B cell (primary cell): Measurements from ENCODE around the gene ICA1L. TPM values are rescaled to one million over a fixed set of nuclear protein-coding genes. Genes with fewer than 3 reads are reported as not detected.
A peak's percentile ranks its signal among the peaks of the same experiment; 100 is the strongest.
"Not testable (repeated sequence)": the region's sequence is repeated elsewhere in the genome, so short reads cannot be mapped to it uniquely, and the experiment has no call there.

Experiments used
- ATAC-seq: fragments of 200-7000 bp; cut with Tn5 transposase; one replicate; pipeline ENCODE4 v1.10.0; 2021; ENCODE audit warnings: low read depth, mild to moderate bottlenecking, moderate number of reproducible peaks, moderate library complexity
- CTCF ChIA-PET: fragments of 350-600 bp; sonication (Branson Sonifier 250); formaldehyde crosslinking; loops from one replicate; lab custom pipeline; 2021; ENCODE audit warnings: antibody characterized with exemption, inconsistent platforms; lab: Charles Lee
- POLR2A ChIA-PET: fragments of 350-600 bp; sonication (Branson Sonifier 250); formaldehyde crosslinking; loops from one replicate; lab custom pipeline; 2021; ENCODE audit warnings: antibody characterized with exemption; lab: Charles Lee
- DNase-seq: peaks from one replicate; pipeline ENCODE4 v3.0.0; 2013
- H2AFZ ChIP-seq: 2 replicates; pipeline ENCODE4 v1.6.1; 2012; ENCODE audit warnings: mild to moderate bottlenecking, low read depth, low read length; ENCODE audit not compliant: insufficient read depth, poor library complexity, severe bottlenecking
- H3K27ac ChIP-seq, 2 donors: 1 replicate in 1 of 2; 2 replicates in 1 of 2; pipeline ENCODE4 v1.5.1; 2012 to 2013; ENCODE audit warnings: low read length in 2 of 2, mild to moderate bottlenecking in 2 of 2, moderate library complexity in 1 of 2
- H3K27me3 ChIP-seq, 4 experiments: fragments of 200-600 bp in 1 of 4; sonication (generic) in 1 of 4; replicated peaks in 1 of 4; 1 replicate in 2 of 4; 2 replicates in 2 of 4; pipeline versions ENCODE4 v1.6.1 to v1.7.0; 2013 to 2016; ENCODE audit warnings: low read length in 3 of 4, mild to moderate bottlenecking in 2 of 4, mixed read lengths in 1 of 4, moderate library complexity in 1 of 4; ENCODE audit not compliant: insufficient read depth in 4 of 4, control insufficient read depth in 3 of 4; ENCODE audit errors: control extremely low read depth in 1 of 4
- H3K36me3 ChIP-seq, 2 experiments: replicated peaks in 1 of 2; 1 replicate in 1 of 2; 2 replicates in 1 of 2; pipeline versions ENCODE4 v1.6.1 to v1.7.1; 2013; ENCODE audit warnings: low read length in 1 of 2; ENCODE audit not compliant: insufficient read depth in 2 of 2, control insufficient read depth in 1 of 2; ENCODE audit errors: control extremely low read depth in 1 of 2, extremely low read depth in 1 of 2
- H3K4me1 ChIP-seq, 2 donors: fragments of 200-600 bp in 1 of 2; sonication (generic) in 1 of 2; 1 replicate in 1 of 2; 2 replicates in 1 of 2; pipeline versions ENCODE4 v1.5.1 to v1.6.1; 2013 to 2017; ENCODE audit warnings: low read length in 2 of 2; ENCODE audit not compliant: control insufficient read depth in 2 of 2, insufficient read depth in 2 of 2
- H3K4me2 ChIP-seq: replicated peaks from 2 replicates; pipeline ENCODE3; 2012; ENCODE audit warnings: mild to moderate bottlenecking, low read depth, low read length; ENCODE audit not compliant: poor library complexity, severe bottlenecking
- H3K4me3 ChIP-seq, 5 experiments: fragments of 200-600 bp in 1 of 5; sonication (generic) in 1 of 5; 1 replicate in 3 of 5; 2 replicates in 2 of 5; pipeline versions ENCODE4 v1.5.1 to v1.7.0; 2011 to 2016; ENCODE audit warnings: low read length in 4 of 5, mild to moderate bottlenecking in 4 of 5, low read depth in 2 of 5, control low read depth in 1 of 5, moderate library complexity in 1 of 5; ENCODE audit not compliant: insufficient read depth in 1 of 5; ENCODE audit errors: control extremely low read depth in 1 of 5, extremely low read depth in 1 of 5
- H3K79me2 ChIP-seq: fragments of 200-600 bp; sonication (generic); one replicate; pipeline ENCODE4 v1.6.0; 2016; ENCODE audit warnings: low read length; ENCODE audit not compliant: control insufficient read depth, insufficient read depth
- H3K9ac ChIP-seq: fragments of 200-600 bp; sonication (generic); 2 replicates; pipeline ENCODE4 v1.6.1; 2017; ENCODE audit warnings: mild to moderate bottlenecking, low read length, moderate library complexity
- H3K9me3 ChIP-seq, 3 donors: one replicate each; pipeline versions ENCODE4 v1.6.1 to v1.7.1; 2013; ENCODE audit warnings: low read length in 2 of 3; ENCODE audit not compliant: control insufficient read depth in 2 of 3, insufficient read depth in 1 of 3; ENCODE audit errors: control extremely low read depth in 1 of 3
- H4K20me1 ChIP-seq: 2 replicates; pipeline ENCODE4 v1.6.0; 2012; ENCODE audit warnings: mild to moderate bottlenecking, low read length; ENCODE audit not compliant: insufficient read depth, control insufficient read depth, poor library complexity, severe bottlenecking
- H3K27ac Mint-ChIP-seq: one replicate; pipeline ENCODE4 v1.8.0; 2021; ENCODE audit warnings: mixed read lengths
- H3K27me3 Mint-ChIP-seq: one replicate; pipeline ENCODE4 v1.8.0; 2021; ENCODE audit warnings: mixed read lengths
- H3K4me1 Mint-ChIP-seq: one replicate; pipeline ENCODE4 v1.8.0; 2021; ENCODE audit warnings: mixed read lengths
- H3K4me3 Mint-ChIP-seq: one replicate; pipeline ENCODE4 v1.8.0; 2021; ENCODE audit warnings: mixed read lengths
- H3K9me3 Mint-ChIP-seq: one replicate; pipeline ENCODE4 v1.8.0; 2022; ENCODE audit warnings: mixed read lengths; ENCODE audit not compliant: insufficient read depth
- CTCF ChIP-seq: fragments of 200-600 bp; IDR thresholded peaks from one replicate; pipeline ENCODE4 v1.8.0; 2022; ENCODE audit warnings: antibody characterized with exemption, mild to moderate bottlenecking
- EZH2 ChIP-seq: IDR thresholded peaks from 2 replicates; pipeline ENCODE4 v1.6.1; 2012; ENCODE audit warnings: borderline replicate concordance, low read depth, mild to moderate bottlenecking, moderate library complexity, low read length; ENCODE audit not compliant: insufficient read depth, poor library complexity, severe bottlenecking
- WGBS: methylation state at CpG from one replicate; pipeline ENCODE4 v1.1.5; 2013; ENCODE audit warnings: missing lambda C conversion rate; ENCODE audit not compliant: insufficient coverage; 5-methylcytosine and 5-hydroxymethylcytosine counted together
- intact Hi-C: fragments of 100-400 bp; cut with micrococcal nuclease; formaldehyde crosslinking; loops from one replicate; pipeline ENCODE4 v1.10.0; 2022
- polyA plus RNA-seq: library from polyadenylated mRNA; depleted of rRNA; stranded (reverse); fragments of >200 nt; gene quantifications from 2 replicates; pipeline ENCODE4 v1.2.3, GENCODE V29; 2012
- total RNA-seq, 2 donors: library from RNA; stranded (reverse); fragments of 120-200 nt in 1 of 2; gene quantifications; 1 replicate in 1 of 2; 2 replicates in 1 of 2; pipeline versions ENCODE4 v1.2.3 to v1.2.4, GENCODE V29; 2013 to 2022

ICA1L gene
- total and polyA plus RNA-seq, 2 donors (not counting 1 experiment from before 2014, with no cell fraction given), result 2.4 to 6.8 TPM

- Mint-ChIP-seq H3K4me3 (no peak overlapping the region), H3K27me3 (no peaks in the 10 kb centered on the region), H3K9me3 (no peaks in the 10 kb centered on the region), H3K4me1 (no peaks in the 10 kb centered on the region), H3K27ac (no peak overlapping the region)
- Histone ChIP-seq H3K79me2 (no peaks in the 10 kb centered on the region), H3K27ac (no peak overlapping the region), H3K36me3 (no peaks in the 10 kb centered on the region), H3K27me3 (no peaks in the 10 kb centered on the region), H2AFZ (no peak overlapping the region), H4K20me1 (no peaks in the 10 kb centered on the region), H3K4me2 (no peak overlapping the region), H3K9me3 (no peaks in the 10 kb centered on the region), H3K9ac (no peak overlapping the region), H3K4me3 (no peak overlapping the region), H3K4me1 (no peaks in the 10 kb centered on the region)
- ATAC-seq, result no peak
- no peak for DNase-seq
- CTCF ChIA-PET, result interaction anchor here (1.2 kb wide), 1 partner anchor 9 kb away, joined by 3 read pairs; no protein-coding TSS in a partner anchor
- no peak for TF ChIP-seq EZH2
- no peak for TF ChIP-seq CTCF
- POLR2A ChIA-PET, result no interaction called here
- intact Hi-C loops, result no loop called here
- 100% methylated on average over 2 of the region's 3 CpGs for WGBS
Observed at GRCh38 chr2:202861987-202862386, 9.6 kb downstream of the ICA1L start.

- Histone ChIP-seq H3K27ac (no peak overlapping the region), H3K79me2 (no peaks in the 10 kb centered on the region), H3K4me1 (no peaks in the 10 kb centered on the region), H3K9ac (no peak overlapping the region), H3K9me3 (no peaks in the 10 kb centered on the region), H3K27me3 (no peaks in the 10 kb centered on the region), H2AFZ (no peak overlapping the region), H4K20me1 (no peaks in the 10 kb centered on the region), H3K4me2 (no peak overlapping the region), H3K36me3 (no peaks in the 10 kb centered on the region), H3K4me3 (no peak overlapping the region)
- POLR2A ChIA-PET, result no interaction called here
- H3K4me1 Mint-ChIP-seq, result no peaks in the 10 kb centered on the region
- CTCF ChIA-PET, result no interaction called here
- peaks cover 3% of the 10 kb centered on the region for H3K9me3 Mint-ChIP-seq
- no peaks in the 10 kb centered on the region for H3K27me3 Mint-ChIP-seq
- H3K4me3 Mint-ChIP-seq, result no peak overlapping the region
- WGBS, result no CpG with 5 or more reads among the region's 3 CpGs
- no peak for TF ChIP-seq CTCF
- TF ChIP-seq EZH2, result no peak
- ATAC-seq (no peak), DNase-seq (no peak)
- H3K27ac Mint-ChIP-seq, result no peak overlapping the region
- intact Hi-C loops, result no loop called here
Observed at GRCh38 chr2:202858601-202859000, 13.0 kb downstream of the ICA1L start.

- H3K27ac Mint-ChIP-seq, H3K4me3 Mint-ChIP-seq, H3K27ac ChIP-seq, DNase-seq, H3K9me3 ChIP-seq, H3K4me3 ChIP-seq, intact Hi-C loops, H4K20me1 ChIP-seq, H3K9ac ChIP-seq, H3K9me3 Mint-ChIP-seq, ATAC-seq, H3K27me3 ChIP-seq, H3K36me3 ChIP-seq, H3K27me3 Mint-ChIP-seq, H3K79me2 ChIP-seq, H3K4me2 ChIP-seq: not testable (repeated sequence)
- POLR2A ChIA-PET, result interaction anchor here (0.7 kb wide), 1 partner anchor 1730 kb away, joined by 3 read pairs; no protein-coding TSS in a partner anchor
- Histone ChIP-seq H3K4me1 (peaks cover 6 to 20% of the 10 kb centered on the region in 2 donors), H2AFZ (peak overlapping the region; percentile 32)
- CTCF ChIA-PET, result interaction anchor here (0.7 kb wide), 1 partner anchor 18 kb away, joined by 3 read pairs; no protein-coding TSS in a partner anchor
- peaks cover 22% of the 10 kb centered on the region for H3K4me1 Mint-ChIP-seq
- 95% methylated on average over 3 of the region's 3 CpGs for WGBS
Observed at GRCh38 chr2:202849343-202849742, 22.2 kb downstream of the ICA1L start.
